B cell (primary cell): ENCODE results near the gene COA6. TPM values are rescaled to one million over a fixed set of nuclear protein-coding genes. Genes with fewer than 3 reads are reported as not detected.

Source experiments
- ATAC-seq: fragments of 200-7000 bp; cut with Tn5 transposase; one replicate; pipeline ENCODE4 v1.10.0; 2021; ENCODE audit warnings: low read depth, mild to moderate bottlenecking, moderate number of reproducible peaks, moderate library complexity
- CTCF ChIA-PET: fragments of 350-600 bp; sonication (Branson Sonifier 250); formaldehyde crosslinking; loops from one replicate; lab custom pipeline; 2021; ENCODE audit warnings: antibody characterized with exemption, inconsistent platforms; lab: Charles Lee
- POLR2A ChIA-PET: fragments of 350-600 bp; sonication (Branson Sonifier 250); formaldehyde crosslinking; loops from one replicate; lab custom pipeline; 2021; ENCODE audit warnings: antibody characterized with exemption; lab: Charles Lee
- DNase-seq: peaks from one replicate; pipeline ENCODE4 v3.0.0; 2013
- H2AFZ ChIP-seq: 2 replicates; pipeline ENCODE4 v1.6.1; 2012; ENCODE audit warnings: mild to moderate bottlenecking, low read depth, low read length; ENCODE audit not compliant: insufficient read depth, poor library complexity, severe bottlenecking
- H3K27ac ChIP-seq, 2 donors: 1 replicate in 1 of 2; 2 replicates in 1 of 2; pipeline ENCODE4 v1.5.1; 2012 to 2013; ENCODE audit warnings: low read length in 2 of 2, mild to moderate bottlenecking in 2 of 2, moderate library complexity in 1 of 2
- H3K27me3 ChIP-seq, 4 experiments: fragments of 200-600 bp in 1 of 4; sonication (generic) in 1 of 4; replicated peaks in 1 of 4; 1 replicate in 2 of 4; 2 replicates in 2 of 4; pipeline versions ENCODE4 v1.6.1 to v1.7.0; 2013 to 2016; ENCODE audit warnings: low read length in 3 of 4, mild to moderate bottlenecking in 2 of 4, mixed read lengths in 1 of 4, moderate library complexity in 1 of 4; ENCODE audit not compliant: insufficient read depth in 4 of 4, control insufficient read depth in 3 of 4; ENCODE audit errors: control extremely low read depth in 1 of 4
- H3K36me3 ChIP-seq, 2 experiments: replicated peaks in 1 of 2; 1 replicate in 1 of 2; 2 replicates in 1 of 2; pipeline versions ENCODE4 v1.6.1 to v1.7.1; 2013; ENCODE audit warnings: low read length in 1 of 2; ENCODE audit not compliant: insufficient read depth in 2 of 2, control insufficient read depth in 1 of 2; ENCODE audit errors: control extremely low read depth in 1 of 2, extremely low read depth in 1 of 2
- H3K4me1 ChIP-seq, 2 donors: fragments of 200-600 bp in 1 of 2; sonication (generic) in 1 of 2; 1 replicate in 1 of 2; 2 replicates in 1 of 2; pipeline versions ENCODE4 v1.5.1 to v1.6.1; 2013 to 2017; ENCODE audit warnings: low read length in 2 of 2; ENCODE audit not compliant: control insufficient read depth in 2 of 2, insufficient read depth in 2 of 2
- H3K4me2 ChIP-seq: replicated peaks from 2 replicates; pipeline ENCODE3; 2012; ENCODE audit warnings: mild to moderate bottlenecking, low read depth, low read length; ENCODE audit not compliant: poor library complexity, severe bottlenecking
- H3K4me3 ChIP-seq, 5 experiments: fragments of 200-600 bp in 1 of 5; sonication (generic) in 1 of 5; 1 replicate in 3 of 5; 2 replicates in 2 of 5; pipeline versions ENCODE4 v1.5.1 to v1.7.0; 2011 to 2016; ENCODE audit warnings: low read length in 4 of 5, mild to moderate bottlenecking in 4 of 5, low read depth in 2 of 5, control low read depth in 1 of 5, moderate library complexity in 1 of 5; ENCODE audit not compliant: insufficient read depth in 1 of 5; ENCODE audit errors: control extremely low read depth in 1 of 5, extremely low read depth in 1 of 5
- H3K79me2 ChIP-seq: fragments of 200-600 bp; sonication (generic); one replicate; pipeline ENCODE4 v1.6.0; 2016; ENCODE audit warnings: low read length; ENCODE audit not compliant: control insufficient read depth, insufficient read depth
- H3K9ac ChIP-seq: fragments of 200-600 bp; sonication (generic); 2 replicates; pipeline ENCODE4 v1.6.1; 2017; ENCODE audit warnings: mild to moderate bottlenecking, low read length, moderate library complexity
- H3K9me3 ChIP-seq, 3 donors: one replicate each; pipeline versions ENCODE4 v1.6.1 to v1.7.1; 2013; ENCODE audit warnings: low read length in 2 of 3; ENCODE audit not compliant: control insufficient read depth in 2 of 3, insufficient read depth in 1 of 3; ENCODE audit errors: control extremely low read depth in 1 of 3
- H4K20me1 ChIP-seq: 2 replicates; pipeline ENCODE4 v1.6.0; 2012; ENCODE audit warnings: mild to moderate bottlenecking, low read length; ENCODE audit not compliant: insufficient read depth, control insufficient read depth, poor library complexity, severe bottlenecking
- H3K27ac Mint-ChIP-seq: one replicate; pipeline ENCODE4 v1.8.0; 2021; ENCODE audit warnings: mixed read lengths
- H3K27me3 Mint-ChIP-seq: one replicate; pipeline ENCODE4 v1.8.0; 2021; ENCODE audit warnings: mixed read lengths
- H3K4me1 Mint-ChIP-seq: one replicate; pipeline ENCODE4 v1.8.0; 2021; ENCODE audit warnings: mixed read lengths
- H3K4me3 Mint-ChIP-seq: one replicate; pipeline ENCODE4 v1.8.0; 2021; ENCODE audit warnings: mixed read lengths
- H3K9me3 Mint-ChIP-seq: one replicate; pipeline ENCODE4 v1.8.0; 2022; ENCODE audit warnings: mixed read lengths; ENCODE audit not compliant: insufficient read depth
- CTCF ChIP-seq: fragments of 200-600 bp; IDR thresholded peaks from one replicate; pipeline ENCODE4 v1.8.0; 2022; ENCODE audit warnings: antibody characterized with exemption, mild to moderate bottlenecking
- EZH2 ChIP-seq: IDR thresholded peaks from 2 replicates; pipeline ENCODE4 v1.6.1; 2012; ENCODE audit warnings: borderline replicate concordance, low read depth, mild to moderate bottlenecking, moderate library complexity, low read length; ENCODE audit not compliant: insufficient read depth, poor library complexity, severe bottlenecking
- WGBS: methylation state at CpG from one replicate; pipeline ENCODE4 v1.1.5; 2013; ENCODE audit warnings: missing lambda C conversion rate; ENCODE audit not compliant: insufficient coverage; 5-methylcytosine and 5-hydroxymethylcytosine counted together
- intact Hi-C: fragments of 100-400 bp; cut with micrococcal nuclease; formaldehyde crosslinking; loops from one replicate; pipeline ENCODE4 v1.10.0; 2022
- polyA plus RNA-seq: library from polyadenylated mRNA; depleted of rRNA; stranded (reverse); fragments of >200 nt; gene quantifications from 2 replicates; pipeline ENCODE4 v1.2.3, GENCODE V29; 2012
- total RNA-seq, 2 donors: library from RNA; stranded (reverse); fragments of 120-200 nt in 1 of 2; gene quantifications; 1 replicate in 1 of 2; 2 replicates in 1 of 2; pipeline versions ENCODE4 v1.2.3 to v1.2.4, GENCODE V29; 2013 to 2022

COA6 gene
- total and polyA plus RNA-seq, 2 donors (not counting 1 experiment from before 2014, with no cell fraction given) = 5.7 to 14.8 TPM

GRCh38 chr1:234396871-234397270 lies 23.6 kb downstream of the COA6 start:
- Mint-ChIP-seq H3K27ac (peak overlapping the region; percentile 32), H3K9me3 (no peaks in the 10 kb centered on the region), H3K27me3 (no peaks in the 10 kb centered on the region), H3K4me3 (no peak overlapping the region), H3K4me1 (peaks cover 33% of the 10 kb centered on the region)
- ChIA-PET CTCF (no interaction called here), POLR2A (no interaction called here)
- Histone ChIP-seq H3K4me2 (no peak overlapping the region), H2AFZ (no peak overlapping the region), H3K9ac (no peak overlapping the region), H3K4me1 (peaks cover 18% of the 10 kb centered on the region in 2 donors), H3K9me3 (no peaks in the 10 kb centered on the region), H3K36me3 (peaks cover 0 to 6% of the 10 kb centered on the region in 2 experiments), H3K79me2 (no peaks in the 10 kb centered on the region), H3K27me3 (no peaks in the 10 kb centered on the region), H3K27ac (no peak overlapping the region), H4K20me1 (no peaks in the 10 kb centered on the region), H3K4me3 (no peak overlapping the region)
- no peak for TF ChIP-seq EZH2
- no peak for DNase-seq
- 92% methylated on average over 6 of the region's 6 CpGs for WGBS
- ATAC-seq = no peak
- intact Hi-C loops = no loop called here

GRCh38 chr1:234397732-234398131 lies 24.5 kb downstream of the COA6 start:
- no peak for ATAC-seq
- TF ChIP-seq CTCF (no peak), EZH2 (no peak)
- Mint-ChIP-seq H3K4me3 (no peak overlapping the region), H3K27ac (no peak overlapping the region), H3K27me3 (no peaks in the 10 kb centered on the region), H3K9me3 (no peaks in the 10 kb centered on the region), H3K4me1 (peaks cover 34% of the 10 kb centered on the region)
- Histone ChIP-seq H3K36me3 (peaks cover 0 to 3% of the 10 kb centered on the region in 2 experiments), H4K20me1 (no peaks in the 10 kb centered on the region), H3K79me2 (no peaks in the 10 kb centered on the region), H3K27ac (no peak overlapping the region), H3K27me3 (no peaks in the 10 kb centered on the region), H3K4me2 (no peak overlapping the region), H3K9ac (no peak overlapping the region), H3K4me3 (no peak overlapping the region), H2AFZ (no peak overlapping the region), H3K4me1 (peaks cover 18 to 20% of the 10 kb centered on the region in 2 donors), H3K9me3 (no peaks in the 10 kb centered on the region)
- ChIA-PET POLR2A (interaction anchor here (1.5 kb wide), 1 partner anchor 24 kb away, joined by 6 read pairs; the partner anchor contains the start of gene COA6), CTCF (interaction anchor here (1.5 kb wide), 1 partner anchor 24 kb away, joined by 6 read pairs; the partner anchor contains the start of gene COA6)
- intact Hi-C loops = loop anchor here (2.0 kb wide), 2 partner anchors 25 to 79 kb away; partner anchors contain the start of gene COA6
- 100% methylated on average over 2 of the region's 5 CpGs for WGBS
- no peak for DNase-seq
